Medulla oblongata (tissue), 1 donor: ENCODE measurements around the gene ANXA8L1.
"Not testable (repeated sequence)": the region's sequence is repeated elsewhere in the genome, so short reads cannot be mapped to it uniquely, and the experiment has no call there.

Experiments
- DNase-seq: peaks from one replicate; pipeline ENCODE4 v3.0.0-alpha.2; 2015; ENCODE audit errors: extremely low spot score

ANXA8L1 gene

DNA sequence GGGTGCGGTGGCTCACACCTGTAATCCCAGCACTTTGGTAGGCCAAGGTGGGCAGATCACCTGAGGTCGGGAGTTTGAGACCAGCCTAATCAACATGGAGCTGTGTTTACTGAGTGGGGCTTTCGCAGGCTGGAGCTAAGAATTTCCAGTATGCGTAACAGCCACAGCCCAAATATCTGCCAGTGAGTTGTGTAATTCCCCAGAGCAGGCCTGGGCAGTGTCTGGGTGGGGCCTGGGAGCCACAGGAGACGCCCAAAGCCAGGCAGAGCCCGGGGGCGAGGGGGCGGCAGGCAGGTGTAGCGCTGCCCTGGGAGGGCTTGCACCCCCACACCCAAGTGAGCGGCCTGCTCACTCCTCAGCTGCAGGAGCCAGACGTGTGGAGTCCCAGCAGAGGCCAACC is at the start of gene ANXA8L1:
TSS of gene ANXA8L1 (plus strand) at position 371 of the 400 bp plus-strand sequence. CDS start 76 bp downstream, outside the sequence.
- DNase-seq: not testable (repeated sequence)

- no peak for DNase-seq
These were observed 49.5 kb upstream of the ANXA8L1 start for GRCh38 chr10:46326066-46326465.

DNA sequence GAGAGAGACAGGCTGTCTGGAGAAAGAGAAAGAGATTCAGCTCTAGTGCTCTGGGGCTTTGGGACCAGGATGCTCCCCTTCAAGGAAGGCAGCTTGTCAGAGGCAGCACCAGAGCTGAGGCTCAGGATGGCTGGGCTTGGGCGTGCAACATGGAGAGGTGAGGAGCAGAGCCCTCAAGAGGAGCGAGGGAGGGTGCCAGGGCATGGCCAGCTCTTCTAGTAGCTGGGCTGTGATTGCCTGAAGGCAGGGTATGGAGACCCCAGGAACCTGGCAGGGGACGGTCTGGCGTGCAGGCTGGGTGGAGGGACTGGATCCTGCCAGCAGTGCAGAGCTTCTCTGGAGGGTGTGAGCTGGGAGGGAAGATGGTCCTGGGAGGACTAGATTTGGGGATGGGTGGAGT is 48.6 kb upstream of the ANXA8L1 start:
- no peak for DNase-seq

- DNase-seq: no peak
These were observed 47.9 kb upstream of the ANXA8L1 start for GRCh38 chr10:46327685-46328084.

- peak; percentile 88 for DNase-seq
These were observed 46.5 kb upstream of the ANXA8L1 start for GRCh38 chr10:46328853-46329689.

- DNase-seq: no peak
These were observed 45.9 kb upstream of the ANXA8L1 start for GRCh38 chr10:46329690-46330016.

GRCh38 chr10:46330894-46331293 is 44.7 kb upstream of the ANXA8L1 start:
- DNase-seq: no peak

DNA sequence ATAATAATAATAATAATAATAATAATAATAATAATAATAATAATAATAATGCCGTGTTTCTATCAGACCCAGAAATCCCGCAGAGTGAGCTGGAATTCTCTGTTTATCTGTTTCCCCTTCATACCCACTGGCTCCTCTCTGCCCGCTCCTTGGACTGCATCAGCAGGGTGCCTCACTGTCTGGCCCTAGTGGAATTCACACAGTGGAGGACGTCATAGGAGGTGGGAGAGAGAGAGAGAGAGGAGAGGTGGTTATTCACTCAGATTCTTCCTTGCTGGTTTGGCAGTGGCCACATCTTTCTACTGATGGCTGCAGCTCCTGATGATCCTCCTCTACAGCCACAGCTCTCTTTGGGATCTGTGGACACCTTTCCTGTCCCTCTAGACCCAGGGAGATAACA is 10.1 kb upstream of the ANXA8L1 start:
- DNase-seq: not testable (repeated sequence)

- not testable (repeated sequence) for DNase-seq
These were observed 8.4 kb upstream of the ANXA8L1 start for GRCh38 chr10:46367209-46367608.

GRCh38 chr10:46367666-46368240 is 7.8 kb upstream of the ANXA8L1 start:
- not testable (repeated sequence) for DNase-seq

GRCh38 chr10:46368956-46369355 is 6.6 kb upstream of the ANXA8L1 start:
- not testable (repeated sequence) for DNase-seq

- DNase-seq: not testable (repeated sequence)
These were observed 1.2 kb upstream of the ANXA8L1 start for GRCh38 chr10:46374410-46374809.

- not testable (repeated sequence) for DNase-seq
These were observed 1.4 kb downstream of the ANXA8L1 start for GRCh38 chr10:46377022-46377421.

- not testable (repeated sequence) for DNase-seq
These were observed 2.1 kb downstream of the ANXA8L1 start for GRCh38 chr10:46377651-46378050.

DNA sequence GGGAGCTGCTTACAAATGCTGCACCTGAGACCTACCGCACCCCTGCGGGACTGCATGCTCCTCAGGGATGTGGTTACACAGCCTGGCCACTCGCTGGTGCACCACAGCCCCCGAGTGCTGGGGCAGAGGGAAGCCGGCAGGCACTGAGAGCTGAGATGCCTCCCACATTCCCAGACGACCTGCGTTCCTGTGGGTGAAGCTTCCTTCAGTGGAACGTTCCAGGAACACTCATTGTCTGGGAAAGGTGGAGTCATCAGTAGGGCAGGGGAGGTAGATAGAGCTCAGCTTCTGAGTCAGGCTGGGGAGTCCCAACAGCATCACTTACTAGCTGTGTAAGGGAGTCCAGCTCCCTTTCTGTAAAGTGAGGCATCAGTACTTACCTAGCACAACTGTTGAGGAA is 2.5 kb downstream of the ANXA8L1 start:
- DNase-seq: not testable (repeated sequence)

- not testable (repeated sequence) for DNase-seq
These were observed 3.8 kb downstream of the ANXA8L1 start for GRCh38 chr10:46379233-46379848.

GRCh38 chr10:46385858-46386257 is 10.3 kb downstream of the ANXA8L1 start:
- DNase-seq: not testable (repeated sequence)

GRCh38 chr10:46386694-46387093 is 11.1 kb downstream of the ANXA8L1 start:
- not testable (repeated sequence) for DNase-seq

- not testable (repeated sequence) for DNase-seq
These were observed 11.8 kb downstream of the ANXA8L1 start for GRCh38 chr10:46387309-46387902.

DNA sequence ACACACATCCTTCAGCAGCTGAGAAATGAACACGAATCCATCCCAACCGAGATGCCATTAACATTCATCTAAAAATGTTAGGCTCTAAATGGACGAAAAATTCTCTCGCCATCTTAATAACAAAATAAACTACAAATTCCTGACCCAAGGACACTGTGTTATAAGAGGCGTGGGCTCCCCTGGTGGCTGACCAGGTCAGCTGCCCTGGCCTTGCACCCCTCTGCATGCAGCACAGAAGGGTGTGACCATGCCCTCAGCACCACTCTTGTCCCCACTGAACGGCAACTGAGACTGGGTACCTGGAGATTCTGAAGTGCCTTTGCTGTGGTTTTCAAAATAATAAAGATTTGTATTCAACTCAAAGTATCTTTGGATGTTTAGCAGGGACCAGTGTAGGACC is 15.8 kb downstream of the ANXA8L1 start:
- DNase-seq: not testable (repeated sequence)

- peak; percentile 1 for DNase-seq
These were observed 21.1 kb downstream of the ANXA8L1 start for GRCh38 chr10:46396441-46397279.
